Skeletal muscle satellite cell (primary cell): ENCODE data around the gene NDUFS1. TPM values are rescaled to one million over a fixed set of nuclear protein-coding genes. Genes with fewer than 3 reads are reported as not detected.
"Not testable (repeated sequence)": the region's sequence is repeated elsewhere in the genome, so short reads cannot be mapped to it uniquely, and the experiment has no call there.

ENCODE experiments used
- H3K27me3 ChIP-seq: 2 replicates; pipeline ENCODE4 v1.7.0; 2013; ENCODE audit warnings: low read length; ENCODE audit not compliant: control insufficient read depth, insufficient read depth
- H3K36me3 ChIP-seq: 2 replicates; pipeline ENCODE4 v1.7.0; 2013; ENCODE audit warnings: mild to moderate bottlenecking, control low read depth, low read length; ENCODE audit not compliant: insufficient read depth
- H3K4me1 ChIP-seq: 2 replicates; pipeline ENCODE4 v1.7.0; 2013; ENCODE audit warnings: low read length; ENCODE audit not compliant: control insufficient read depth, insufficient read depth
- H3K4me2 ChIP-seq: 2 replicates; pipeline ENCODE4 v1.7.0; 2013; ENCODE audit warnings: mild to moderate bottlenecking, low read length
- H3K4me3 ChIP-seq: 2 replicates; pipeline ENCODE4 v1.7.0; 2013; ENCODE audit warnings: low read length
- H3K9ac ChIP-seq: 2 replicates; pipeline ENCODE4 v1.7.0; 2013; ENCODE audit warnings: mild to moderate bottlenecking, low read depth, low read length, moderate library complexity
- H3K9me3 ChIP-seq: replicated peaks from 2 replicates; pipeline ENCODE4 v1.7.0; 2013; ENCODE audit warnings: mild to moderate bottlenecking, control low read depth, low read length
- small RNA-seq: library from RNA; depleted of rRNA; stranded (forward); fragments of <200 nt; gene quantifications from one replicate; pipeline ENCODE3, GENCODE V24; 2012

The NDUFS1 gene

DNA sequence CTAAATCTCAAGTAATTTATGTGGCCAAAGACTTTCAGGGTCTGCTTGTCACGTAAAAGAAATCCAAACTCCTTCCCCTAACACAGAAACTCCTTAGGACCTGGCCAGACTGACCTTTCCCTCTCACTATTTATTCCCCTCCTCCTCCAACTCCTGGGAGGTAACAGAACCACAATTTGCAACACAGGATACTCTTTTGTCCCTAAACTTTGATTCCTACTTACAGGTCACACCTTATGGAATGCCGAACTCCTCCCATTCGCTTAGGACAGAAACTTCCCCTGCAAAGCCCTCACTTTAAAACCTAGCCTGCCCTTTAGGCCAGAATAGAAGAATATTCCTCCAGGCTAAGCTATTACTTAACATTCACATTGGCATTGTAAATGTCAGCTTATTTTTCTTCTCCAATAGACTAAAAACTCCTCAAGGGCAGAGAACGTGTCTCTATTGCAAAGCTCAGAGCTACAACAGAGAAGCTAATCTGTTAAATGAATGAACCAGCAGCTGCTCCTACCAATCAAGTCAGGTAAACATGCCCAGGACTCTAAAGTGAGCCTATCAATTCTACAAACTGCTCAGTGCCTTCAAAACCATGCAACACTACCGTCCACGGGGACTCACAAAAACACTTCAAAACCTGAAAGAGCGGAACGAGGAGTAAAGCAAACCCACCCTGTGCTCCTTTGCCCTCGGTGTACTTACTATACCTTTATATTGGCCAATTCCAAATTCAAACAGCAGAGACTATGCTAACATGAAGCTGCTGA is 79.4 kb downstream of the NDUFS1 start:
- H3K9me3 ChIP-seq = no peaks in the 10 kb centered on the region
- no peak overlapping the region for H3K4me2 ChIP-seq
- H3K4me3 ChIP-seq = no peak overlapping the region
- no peaks in the 10 kb centered on the region for H3K36me3 ChIP-seq
- H3K9ac ChIP-seq = no peak overlapping the region
- H3K27me3 ChIP-seq = no peaks in the 10 kb centered on the region
- H3K4me1 ChIP-seq = peaks cover 15% of the 10 kb centered on the region

DNA sequence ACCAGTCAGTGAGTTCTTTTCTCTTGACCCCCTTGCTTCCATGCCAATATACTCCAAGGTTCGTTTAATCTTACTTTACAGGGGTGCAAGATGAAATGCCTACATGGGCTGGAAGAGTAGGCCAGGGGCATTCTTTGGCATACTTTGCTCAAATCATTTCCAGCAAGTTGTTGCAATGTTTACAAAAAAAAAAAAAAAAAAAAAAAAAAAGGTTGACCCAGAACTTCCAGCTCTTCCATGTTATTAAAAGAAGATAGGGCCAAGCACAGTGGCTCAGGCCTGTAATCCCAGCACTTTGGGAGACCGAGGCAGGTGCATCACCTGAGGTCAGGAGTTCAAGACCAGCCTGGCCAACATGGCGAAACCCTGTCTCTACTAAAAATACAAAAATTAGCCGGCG is 81.4 kb downstream of the NDUFS1 start:
- H3K4me1 ChIP-seq, H3K27me3 ChIP-seq, H3K9ac ChIP-seq, H3K36me3 ChIP-seq, H3K4me2 ChIP-seq, H3K9me3 ChIP-seq, H3K4me3 ChIP-seq: not testable (repeated sequence)

DNA sequence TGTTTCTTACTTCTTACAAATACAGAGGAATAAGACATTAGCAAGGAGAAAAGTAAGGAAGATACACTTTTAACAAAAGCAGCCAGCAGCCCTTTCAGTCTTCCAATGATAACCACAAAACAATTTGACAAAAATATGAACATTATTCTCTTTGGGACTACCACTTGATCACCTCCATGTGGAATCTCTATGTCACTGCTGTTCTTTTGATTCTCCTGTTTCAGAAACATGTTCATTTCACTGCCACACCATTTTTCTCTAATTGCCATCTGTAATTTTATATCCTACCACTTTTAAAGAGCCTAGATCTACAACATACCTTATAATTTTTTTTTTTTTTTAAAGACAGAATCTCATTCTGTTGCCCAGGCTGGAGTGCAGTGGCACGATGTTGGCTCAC is 84.1 kb downstream of the NDUFS1 start:
- H3K9ac ChIP-seq = no peak overlapping the region

DNA sequence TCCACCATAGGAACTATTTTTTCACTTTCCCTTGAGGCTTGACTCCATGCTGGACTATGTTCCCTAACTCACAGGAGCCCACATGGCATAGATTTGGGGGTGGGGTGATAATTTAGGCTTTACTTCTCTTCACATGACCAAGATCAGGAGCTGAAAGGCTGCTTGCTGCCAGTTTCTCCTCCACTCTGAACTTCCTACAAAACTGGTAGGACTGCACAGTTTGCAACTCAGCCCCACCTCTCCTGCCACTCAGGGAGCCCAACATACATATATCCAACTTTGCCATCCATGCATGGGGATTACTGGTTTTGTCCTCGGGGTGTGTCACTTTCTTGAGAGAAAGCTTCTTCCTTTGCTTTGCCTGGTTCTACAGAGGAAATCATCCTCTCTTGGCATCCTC is 87.4 kb downstream of the NDUFS1 start:
- Histone ChIP-seq H3K4me1 (no peaks in the 10 kb centered on the region), H3K27me3 (no peaks in the 10 kb centered on the region)

More for the DNA sequence above, 84.1 kb downstream of the NDUFS1 start:
- Histone ChIP-seq H3K9me3 (no peaks in the 10 kb centered on the region), H3K27me3 (no peaks in the 10 kb centered on the region), H3K4me3 (no peak overlapping the region), H3K36me3 (peaks cover 4% of the 10 kb centered on the region), H3K4me2 (no peak overlapping the region), H3K4me1 (peaks cover 5% of the 10 kb centered on the region)

DNA sequence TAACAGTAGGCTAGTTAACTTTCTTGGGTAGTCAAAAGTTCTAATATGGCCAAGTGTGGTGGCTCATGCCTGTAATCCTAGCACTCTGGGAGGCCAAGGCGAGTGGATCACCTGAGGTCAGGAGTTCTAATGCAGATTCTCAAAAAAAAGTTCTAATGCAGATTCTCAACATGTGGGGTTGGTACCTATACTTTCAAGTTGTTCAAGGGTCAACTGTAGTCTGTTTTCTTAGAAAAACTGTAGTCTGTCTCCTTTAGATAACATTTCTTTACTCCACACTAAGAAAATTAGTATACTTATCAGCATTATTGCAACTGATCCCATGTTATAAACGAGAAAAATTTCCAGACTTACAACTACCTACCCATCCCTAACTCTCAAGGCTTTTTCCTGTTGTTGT is 89.8 kb downstream of the NDUFS1 start:
- no peaks in the 10 kb centered on the region for H3K9me3 ChIP-seq
- no peaks in the 10 kb centered on the region for H3K4me1 ChIP-seq
- H3K4me2 ChIP-seq = no peak overlapping the region
- no peak overlapping the region for H3K9ac ChIP-seq
- peaks cover 4% of the 10 kb centered on the region for H3K36me3 ChIP-seq
- H3K27me3 ChIP-seq = no peaks in the 10 kb centered on the region
- no peak overlapping the region for H3K4me3 ChIP-seq

More for the DNA sequence above, 87.4 kb downstream of the NDUFS1 start:
- H3K4me2 ChIP-seq = no peak overlapping the region
- no peak overlapping the region for H3K9ac ChIP-seq
- peaks cover 4% of the 10 kb centered on the region for H3K36me3 ChIP-seq
- H3K4me3 ChIP-seq = no peak overlapping the region
- H3K9me3 ChIP-seq = no peaks in the 10 kb centered on the region

DNA sequence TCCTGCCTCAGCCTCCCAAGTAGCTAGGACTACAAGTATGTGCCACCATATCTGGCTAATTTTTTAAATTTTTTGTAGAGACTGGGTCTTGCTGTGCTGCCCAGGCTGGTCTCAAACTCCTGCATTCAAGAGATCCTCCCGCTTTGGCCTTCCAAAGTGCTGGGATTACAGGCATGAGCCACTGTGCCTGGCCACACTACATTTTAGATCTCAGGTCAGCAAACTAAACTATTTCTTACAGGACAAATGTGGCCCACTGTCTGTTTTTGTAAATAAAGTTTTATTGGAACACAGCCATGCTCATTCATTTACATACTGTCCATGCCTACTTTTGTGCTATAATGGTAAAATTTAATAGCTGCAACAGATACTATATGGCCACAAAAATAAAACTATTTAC is 91.0 kb downstream of the NDUFS1 start:
- Histone ChIP-seq H3K4me3 (no peak overlapping the region), H3K9me3 (peaks cover 2% of the 10 kb centered on the region), H3K4me1 (no peaks in the 10 kb centered on the region), H3K36me3 (peaks cover 4% of the 10 kb centered on the region), H3K4me2 (no peak overlapping the region), H3K27me3 (no peaks in the 10 kb centered on the region), H3K9ac (no peak overlapping the region)

Small RNA genes within 50 kb of the gene (small RNA-seq; reads per million reads assigned to genes)
- gene RF00134 = not detected
- gene RF02271 = not detected
- gene SNORA41 = not detected
- gene SNORD51 = not detected
